ENCODE results near the gene GSTK1. TPM values are rescaled to one million over a fixed set of nuclear protein-coding genes. Genes with fewer than 3 reads are reported as not detected.

GSTK1 gene
- polyA plus RNA-seq, 1 donor (not counting 4 experiments of a cell fraction or from before 2014, with no cell fraction given): 133 TPM

DNA sequence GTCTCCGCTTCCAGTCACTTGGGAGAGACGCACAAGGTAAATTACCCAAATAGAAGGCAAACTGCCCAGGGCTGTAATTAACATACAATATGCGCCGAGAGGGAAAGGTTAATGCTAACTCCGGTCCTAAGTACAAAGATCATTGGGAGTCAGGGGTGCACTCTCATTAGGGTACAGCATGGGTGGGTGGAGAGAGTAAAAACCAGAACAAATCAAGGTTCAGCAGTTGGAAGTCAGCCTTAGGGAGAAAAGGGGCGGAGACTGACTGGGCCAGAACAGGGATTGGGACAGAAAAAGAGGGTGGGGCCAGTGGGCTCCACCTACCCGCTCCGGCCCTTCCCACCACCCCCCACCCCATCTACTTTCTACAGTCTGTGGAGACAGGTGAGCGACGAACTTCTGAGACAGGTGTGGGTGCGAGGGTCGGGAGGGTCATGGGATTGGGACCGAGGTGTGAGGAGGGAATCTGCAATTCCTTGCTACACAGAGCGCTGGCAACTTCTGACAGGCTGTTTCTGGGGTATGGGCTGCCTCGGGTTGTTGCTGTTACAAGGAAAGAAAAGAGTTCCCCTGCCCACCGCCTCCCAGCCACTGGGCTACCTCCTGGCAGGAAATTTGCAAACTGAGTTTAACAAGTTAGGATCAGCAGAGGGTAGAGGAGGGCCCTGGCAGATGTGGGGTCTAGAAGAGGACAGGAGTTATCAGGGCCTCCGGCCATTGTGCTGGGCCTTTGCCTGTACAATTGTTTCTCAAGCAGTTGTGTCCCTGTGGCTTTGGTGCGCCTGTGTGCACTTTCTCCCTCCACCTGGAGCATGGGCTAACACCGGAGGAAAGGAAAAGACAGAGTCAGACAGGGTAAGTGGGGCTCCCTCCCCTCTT, 21.6 kb downstream of the GSTK1 start, which contains the start of gene TMEM139:
TMEM139 (plus strand) TSS at position 368 of the 879 bp plus-strand sequence. CDS start 1,000 bp downstream, outside the sequence.
- DNase-seq (ENCODE audit: low read depth, low spot score) (no peak), FAIRE-seq (peak; percentile 73)
- Histone ChIP-seq H3K4me3 (ENCODE audit: control insufficient read depth in 2 of 3, extremely low read depth in 1 of 3, insufficient read depth in 2 of 3, low read depth in 1 of 3, low read length in 3 of 3) (peak within 1 kb of the TSS; percentile 45 to 67 (median 47)), H3K9ac (ENCODE audit: control insufficient read depth, extremely low read depth, insufficient read depth, low read length) (peak within 1 kb of the TSS; percentile 9), H3K27me3 (ENCODE audit: control insufficient read depth, extremely low read depth, insufficient read depth, low read length) (no peaks in the 10 kb centered on the region), H3K79me2 (ENCODE audit: control insufficient read depth, insufficient read depth, low read length) (peaks cover 16% of the 10 kb centered on the region), H3K4me1 (ENCODE audit: control insufficient read depth, extremely low read depth, insufficient read depth, low read length) (peaks cover 35% of the 10 kb centered on the region), H3K27ac (ENCODE audit: control insufficient read depth, insufficient read depth, low read length) (peak within 1 kb of the TSS; percentile 17), H3K4me2 (ENCODE audit: control insufficient read depth, extremely low read depth, insufficient read depth, low read depth, low read length) (peak within 1 kb of the TSS; percentile 67), H3K9me3 (ENCODE audit: control insufficient read depth, low read depth, low read length) (no peaks in the 10 kb centered on the region), H2AFZ (ENCODE audit: control insufficient read depth, low read length) (peak within 1 kb of the TSS; percentile 82), H3K36me3 (ENCODE audit: control insufficient read depth in 2 of 2, extremely low read depth in 1 of 2, insufficient read depth in 2 of 2, low read length in 2 of 2) (peaks cover 2 to 5% of the 10 kb centered on the region in 2 experiments), H3K9me1 (ENCODE audit: control insufficient read depth, extremely low read depth, insufficient read depth, low read length) (no peaks in the 10 kb centered on the region), H4K20me1 (ENCODE audit: control insufficient read depth, extremely low read depth, insufficient read depth, low read length) (no peaks in the 10 kb centered on the region)
- dilution Hi-C loops (cut with MboI; ENCODE audit: extremely low pct_ligation_motif_present, low sequenced_read_pairs): no loop called here
- TF ChIP-seq EZH2 (IDR thresholded peaks at IDR 0.05; ENCODE audit: low read length): no peak
- TF ChIP-seq, protein P1, sequence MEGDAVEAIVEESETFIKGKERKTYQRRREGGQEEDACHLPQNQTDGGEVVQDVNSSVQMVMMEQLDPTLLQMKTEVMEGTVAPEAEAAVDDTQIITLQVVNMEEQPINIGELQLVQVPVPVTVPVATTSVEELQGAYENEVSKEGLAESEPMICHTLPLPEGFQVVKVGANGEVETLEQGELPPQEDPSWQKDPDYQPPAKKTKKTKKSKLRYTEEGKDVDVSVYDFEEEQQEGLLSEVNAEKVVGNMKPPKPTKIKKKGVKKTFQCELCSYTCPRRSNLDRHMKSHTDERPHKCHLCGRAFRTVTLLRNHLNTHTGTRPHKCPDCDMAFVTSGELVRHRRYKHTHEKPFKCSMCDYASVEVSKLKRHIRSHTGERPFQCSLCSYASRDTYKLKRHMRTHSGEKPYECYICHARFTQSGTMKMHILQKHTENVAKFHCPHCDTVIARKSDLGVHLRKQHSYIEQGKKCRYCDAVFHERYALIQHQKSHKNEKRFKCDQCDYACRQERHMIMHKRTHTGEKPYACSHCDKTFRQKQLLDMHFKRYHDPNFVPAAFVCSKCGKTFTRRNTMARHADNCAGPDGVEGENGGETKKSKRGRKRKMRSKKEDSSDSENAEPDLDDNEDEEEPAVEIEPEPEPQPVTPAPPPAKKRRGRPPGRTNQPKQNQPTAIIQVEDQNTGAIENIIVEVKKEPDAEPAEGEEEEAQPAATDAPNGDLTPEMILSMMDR (optimal IDR thresholded peaks at IDR 0.05 in 1 of 3, IDR thresholded peaks at IDR 0.05 in 1 of 3, conservative IDR thresholded peaks at IDR 0.05 in 1 of 3; ENCODE audit: extremely low read depth in 1 of 3, insufficient read depth in 2 of 3, low read length in 3 of 3): no peak

DNA sequence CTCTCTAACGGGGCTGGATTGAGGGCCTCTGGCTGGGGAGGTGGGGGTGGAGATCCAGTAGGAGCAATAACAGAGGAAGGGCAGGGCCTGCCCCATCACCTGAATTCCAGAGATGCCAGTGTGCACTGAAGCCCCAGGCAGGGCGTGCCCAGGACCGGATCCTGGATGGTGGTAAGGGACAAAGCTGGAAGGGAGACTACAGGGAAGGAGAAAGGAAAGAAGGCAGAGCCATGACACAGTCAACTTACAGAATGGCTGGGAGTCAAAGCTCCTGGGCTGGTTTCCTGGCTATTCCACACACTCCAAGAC, 22.2 kb downstream of the GSTK1 start:
- Histone ChIP-seq H3K9ac (ENCODE audit: control insufficient read depth, extremely low read depth, insufficient read depth, low read length) (peak overlapping the region; percentile 9), H3K9me1 (ENCODE audit: control insufficient read depth, extremely low read depth, insufficient read depth, low read length) (no peaks in the 10 kb centered on the region), H3K36me3 (ENCODE audit: control insufficient read depth in 2 of 2, extremely low read depth in 1 of 2, insufficient read depth in 2 of 2, low read length in 2 of 2) (peaks cover 2 to 5% of the 10 kb centered on the region in 2 experiments), H3K4me3 (ENCODE audit: control insufficient read depth in 2 of 3, extremely low read depth in 1 of 3, insufficient read depth in 2 of 3, low read depth in 1 of 3, low read length in 3 of 3) (peak overlapping the region; percentile 45 to 67 (median 47)), H4K20me1 (ENCODE audit: control insufficient read depth, extremely low read depth, insufficient read depth, low read length) (no peaks in the 10 kb centered on the region), H3K9me3 (ENCODE audit: control insufficient read depth, low read depth, low read length) (no peaks in the 10 kb centered on the region), H3K4me1 (ENCODE audit: control insufficient read depth, extremely low read depth, insufficient read depth, low read length) (peaks cover 36% of the 10 kb centered on the region), H3K79me2 (ENCODE audit: control insufficient read depth, insufficient read depth, low read length) (peaks cover 22% of the 10 kb centered on the region), H3K27me3 (ENCODE audit: control insufficient read depth, extremely low read depth, insufficient read depth, low read length) (no peaks in the 10 kb centered on the region), H3K27ac (ENCODE audit: control insufficient read depth, insufficient read depth, low read length) (peak overlapping the region; percentile 17), H2AFZ (ENCODE audit: control insufficient read depth, low read length) (peak overlapping the region; percentile 51), H3K4me2 (ENCODE audit: control insufficient read depth, extremely low read depth, insufficient read depth, low read depth, low read length) (peak overlapping the region; percentile 67)
- FAIRE-seq (peak; percentile 20), DNase-seq (ENCODE audit: low read depth, low spot score) (no peak)
- no peak for TF ChIP-seq EZH2 (IDR thresholded peaks at IDR 0.05; ENCODE audit: low read length)
- TF ChIP-seq, protein P1 (optimal IDR thresholded peaks at IDR 0.05 in 1 of 3, IDR thresholded peaks at IDR 0.05 in 1 of 3, conservative IDR thresholded peaks at IDR 0.05 in 1 of 3; ENCODE audit: extremely low read depth in 1 of 3, insufficient read depth in 2 of 3, low read length in 3 of 3): no peak
- dilution Hi-C loops (cut with MboI; ENCODE audit: extremely low pct_ligation_motif_present, low sequenced_read_pairs): no loop called here
